OCI-LY7 (cell line): ENCODE data around the gene HMCN1. TPM values are rescaled to one million over a fixed set of nuclear protein-coding genes. Genes with fewer than 3 reads are reported as not detected.

ENCODE experiments used
- BruUV-seq: library from RNA; stranded (reverse); fragments of 400-500 nt; replicated peaks from 2 replicates; lab custom pipeline; 2021; lab: Mats Ljungman, UMichigan
- CTCF ChIA-PET: fragments of 300-600 bp; sonication (Branson Sonifier 250); formaldehyde crosslinking; loops from one replicate; lab custom pipeline; 2022; ENCODE audit warnings: antibody characterized with exemption; ENCODE audit not compliant: unreplicated experiment; lab: Charles Lee
- POLR2A ChIA-PET: fragments of 300-600 bp; sonication (Branson Sonifier 250); formaldehyde crosslinking; loops from one replicate; lab custom pipeline; 2022; ENCODE audit warnings: antibody characterized with exemption; lab: Charles Lee
- DNase-seq: peaks from one replicate; pipeline ENCODE4 v3.0.0-alpha.2; 2015; ENCODE audit warnings: low spot score
- H2AFZ ChIP-seq: fragments of 200-600 bp; sonication (generic), shearing (Covaris generic); 2 replicates; pipeline ENCODE4 v1.6.1; 2014; ENCODE audit warnings: mild to moderate bottlenecking, antibody characterized with exemption, low read length, moderate library complexity
- H3K27ac ChIP-seq: fragments of 200-600 bp; sonication (generic); 2 replicates; pipeline ENCODE4 v1.5.1; 2014; ENCODE audit warnings: mixed run types, low read depth, mild to moderate bottlenecking, moderate library complexity, low read length, inconsistent platforms; ENCODE audit not compliant: poor library complexity, severe bottlenecking
- H3K36me3 ChIP-seq: fragments of 200-600 bp; sonication (generic); 2 replicates; pipeline ENCODE4 v1.6.1; 2014; ENCODE audit warnings: mild to moderate bottlenecking, antibody characterized with exemption, low read length, moderate library complexity, mixed read lengths; ENCODE audit not compliant: insufficient read depth
- H3K4me1 ChIP-seq: fragments of 200-600 bp; sonication (generic); 2 replicates; pipeline ENCODE4 v1.5.1; 2014; ENCODE audit warnings: mild to moderate bottlenecking, low read length; ENCODE audit not compliant: insufficient read depth, poor library complexity, severe bottlenecking
- H3K4me2 ChIP-seq: fragments of 200-600 bp; sonication (generic); 2 replicates; pipeline ENCODE4 v1.6.1; 2014; ENCODE audit warnings: mild to moderate bottlenecking, low read length
- H3K4me3 ChIP-seq: fragments of 200-600 bp; sonication (generic); 2 replicates; pipeline ENCODE4 v1.5.1; 2014; ENCODE audit warnings: mild to moderate bottlenecking, low read depth, low read length; ENCODE audit not compliant: poor library complexity, severe bottlenecking
- H3K79me2 ChIP-seq: fragments of 200-600 bp; sonication (generic); 2 replicates; pipeline ENCODE4 v1.6.1; 2016; ENCODE audit warnings: low read depth, mild to moderate bottlenecking, low read length, moderate library complexity, mixed read lengths; ENCODE audit not compliant: insufficient read depth
- H3K9me2 ChIP-seq: fragments of 200-600 bp; sonication (generic); 2 replicates; pipeline ENCODE4 v1.6.1; 2016; ENCODE audit warnings: mild to moderate bottlenecking, low read length, mixed read lengths; ENCODE audit not compliant: insufficient read depth
- H3K9me3 ChIP-seq: fragments of 200-600 bp; sonication (generic); 2 replicates; pipeline ENCODE4 v1.6.1; 2014; ENCODE audit warnings: mild to moderate bottlenecking, mixed run types, low read length, mixed read lengths
- H4K20me1 ChIP-seq: fragments of 200-600 bp; sonication (generic); 2 replicates; pipeline ENCODE4 v1.6.1; 2014; ENCODE audit warnings: mild to moderate bottlenecking, antibody characterized with exemption, low read length, moderate library complexity, mixed read lengths; ENCODE audit not compliant: insufficient read depth
- CTCF ChIP-seq: fragments of 200-600 bp; sonication (generic); conservative IDR thresholded peaks from 2 replicates; pipeline ENCODE4 v1.5.1; 2014; ENCODE audit warnings: mild to moderate bottlenecking, antibody characterized with exemption, low read length, moderate library complexity, mixed read lengths
- EZH2phosphoT487 ChIP-seq: fragments of 200-600 bp; sonication (generic); IDR thresholded peaks from 2 replicates; pipeline ENCODE4 v1.6.1; 2018; ENCODE audit warnings: low read depth, borderline replicate concordance, mild to moderate bottlenecking, mixed run types, antibody characterized with exemption, low read length, moderate library complexity, mixed read lengths
- intact Hi-C: fragments of 100-400 bp; cut with micrococcal nuclease; formaldehyde crosslinking; loops from one replicate; pipeline ENCODE4 v1.10.0; 2022; ENCODE audit not compliant: unreplicated experiment
- total RNA-seq, 2 experiments: library from RNA; depleted of rRNA in 1 of 2; stranded (reverse); fragments of >200 nt in 1 of 2; shearing (Covaris generic) in 1 of 2; gene quantifications; 2 replicates each; pipeline ENCODE4 v1.2.3, GENCODE V29; 2014 to 2022

Gene HMCN1
- total RNA-seq, 2 experiments from 2014 or later: 0.02 TPM; not detected in 1

- H2AFZ ChIP-seq: 0 out of 2 replicates have a peak overlapping the region, but pooled peaks have one; percentile 82
- H3K4me2 ChIP-seq: no peak overlapping the region
- no peaks in the 10 kb centered on the region for H3K79me2 ChIP-seq
- BruUV-seq: no TSS peak
- POLR2A ChIA-PET: interaction anchor here (0.5 to 3.0 kb wide), 3 partner anchors 8 to 138 kb away, joined by 3 to 11 read pairs (median 5); no protein-coding TSS in a partner anchor
- no peaks in the 10 kb centered on the region; the same call in 1 of the 2 replicates for H3K36me3 ChIP-seq
- CTCF ChIA-PET: no interaction called here
- no peak for DNase-seq
- no peak overlapping the region for H3K27ac ChIP-seq
- no peak overlapping the region for H3K4me3 ChIP-seq
- no peak for TF ChIP-seq CTCF
- TF ChIP-seq EZH2phosphoT487: no peak
- no peaks in the 10 kb centered on the region for H4K20me1 ChIP-seq
- intact Hi-C loops: no loop called here
- no peaks in the 10 kb centered on the region for H3K9me3 ChIP-seq
- no peaks in the 10 kb centered on the region for H3K9me2 ChIP-seq
- peaks cover 27% of the 10 kb centered on the region for H3K4me1 ChIP-seq
Measured at GRCh38 chr1:186220911-186221310, 486.7 kb downstream of the HMCN1 start.

GRCh38 chr1:186225096-186225495, 490.9 kb downstream of the HMCN1 start:
- no peak overlapping the region for H3K4me2 ChIP-seq
- CTCF ChIA-PET: no interaction called here
- BruUV-seq: no TSS peak
- no peak overlapping the region for H2AFZ ChIP-seq
- H3K27ac ChIP-seq: no peak overlapping the region
- no peak for TF ChIP-seq EZH2phosphoT487
- peaks cover 10% of the 10 kb centered on the region for H3K4me1 ChIP-seq
- DNase-seq: no peak
- no peaks in the 10 kb centered on the region; the same call in 1 of the 2 replicates for H3K36me3 ChIP-seq
- H3K9me3 ChIP-seq: 0 out of 2 replicates have a peak, but pooled peaks cover 7% of the 10 kb centered on the region
- H4K20me1 ChIP-seq: no peaks in the 10 kb centered on the region
- no peak overlapping the region for H3K4me3 ChIP-seq
- no peaks in the 10 kb centered on the region for H3K79me2 ChIP-seq
- H3K9me2 ChIP-seq: no peaks in the 10 kb centered on the region
- intact Hi-C loops: no loop called here
- POLR2A ChIA-PET: interaction anchor here (0.6 to 0.9 kb wide), 3 partner anchors 15 to 699 kb away, joined by 3 read pairs; no protein-coding TSS in a partner anchor

- ChIA-PET CTCF (no interaction called here), POLR2A (interaction anchor here (0.7 to 2.9 kb wide), 6 partner anchors 9 to 133 kb away, joined by 3 to 21 read pairs (median 6); no protein-coding TSS in a partner anchor)
- Histone ChIP-seq H3K9me3 (0 out of 2 replicates have a peak, but pooled peaks cover 7% of the 10 kb centered on the region), H3K4me1 (no peaks in the 10 kb centered on the region), H3K4me3 (no peak overlapping the region), H4K20me1 (no peaks in the 10 kb centered on the region), H3K79me2 (no peaks in the 10 kb centered on the region), H3K36me3 (no peaks in the 10 kb centered on the region; the same call in 1 of the 2 replicates), H3K4me2 (no peak overlapping the region), H3K27ac (no peak overlapping the region), H2AFZ (0 out of 2 replicates have a peak overlapping the region, but pooled peaks have one; percentile 19), H3K9me2 (no peaks in the 10 kb centered on the region)
- no TSS peak for BruUV-seq
- no peak for TF ChIP-seq EZH2phosphoT487
- no peak for TF ChIP-seq CTCF
- intact Hi-C loops: no loop called here
- DNase-seq: no peak
Measured at GRCh38 chr1:186228749-186229148, 494.6 kb downstream of the HMCN1 start.
